Stimulated activated CD8-positive, alpha-beta memory T cell treated with anti-CD3 and anti-CD28 coated beads, Interleukin-4, amount 100 ng/mL, for 48 hours (primary cell): ENCODE data around the gene CD300LB.
A peak's percentile ranks its signal among the peaks of the same experiment; 100 is the strongest.

Experiments
- DNase-seq: peaks from one replicate; pipeline ENCODE4 v3.0.0-alpha.2; 2020

CD300LB gene

GRCh38 chr17:74488276-74488675, 43.0 kb downstream of the CD300LB start:
- DNase-seq = peak; percentile 14

GRCh38 chr17:74485841-74486240, 45.4 kb downstream of the CD300LB start:
- peak; percentile 21 for DNase-seq

DNA sequence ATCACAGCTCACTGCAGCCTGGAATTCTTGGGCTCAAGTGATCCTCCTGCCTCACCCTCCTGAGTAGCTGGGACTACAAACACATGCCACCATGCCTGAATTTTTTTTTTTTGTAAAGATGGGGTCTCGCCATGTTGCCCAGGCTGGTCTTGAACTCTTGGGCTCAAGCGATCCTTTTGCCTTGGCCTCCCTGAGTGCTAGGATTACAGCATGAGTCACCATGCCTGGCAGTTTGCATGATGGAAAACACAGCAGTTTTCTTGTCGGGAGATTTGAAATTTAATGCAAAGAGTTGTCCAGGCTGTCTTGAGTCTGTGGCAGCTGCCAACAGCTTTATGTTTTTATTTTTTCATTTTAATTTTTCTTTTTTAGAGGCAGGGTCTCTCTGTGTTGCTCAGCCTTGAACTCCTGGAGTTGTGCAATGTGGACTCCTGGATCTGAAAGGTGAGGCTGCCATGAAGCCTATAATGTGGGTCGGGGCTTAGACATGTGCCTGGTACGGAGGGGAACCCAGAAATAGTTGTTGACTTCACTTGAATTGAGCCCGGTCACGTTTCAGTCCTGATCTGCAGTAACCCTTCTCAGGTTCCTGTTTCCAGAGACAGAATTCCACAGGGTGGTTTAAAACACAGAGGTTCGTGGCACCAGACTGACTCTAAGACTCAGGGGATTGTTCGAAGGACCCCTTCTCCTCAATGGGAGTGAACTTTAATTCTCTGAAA, 46.1 kb downstream of the CD300LB start:
- peak; percentile 9 for DNase-seq

DNA sequence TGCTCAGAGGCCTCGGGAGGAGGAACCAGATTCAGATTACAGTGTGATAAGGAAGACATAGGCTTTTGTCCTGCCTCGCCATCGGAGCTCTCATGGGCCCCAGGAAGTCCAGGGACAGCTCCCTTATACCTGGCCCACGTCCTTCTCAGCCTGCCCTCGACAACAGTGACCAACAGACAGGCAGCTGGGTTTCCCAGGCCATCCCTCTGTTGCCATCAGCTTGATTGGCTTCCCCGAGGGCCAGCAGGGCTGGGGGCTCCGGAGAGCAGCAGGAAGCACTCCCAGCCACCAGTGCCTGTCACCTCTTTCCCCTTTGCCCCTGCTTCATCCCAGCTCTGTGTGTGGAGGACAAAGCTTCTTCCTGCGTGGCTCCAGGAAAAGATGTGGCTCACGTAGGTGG, 47.2 kb downstream of the CD300LB start:
- no peak for DNase-seq

- DNase-seq = no peak
Measured at GRCh38 chr17:74481621-74482020, 49.7 kb downstream of the CD300LB start.

DNA sequence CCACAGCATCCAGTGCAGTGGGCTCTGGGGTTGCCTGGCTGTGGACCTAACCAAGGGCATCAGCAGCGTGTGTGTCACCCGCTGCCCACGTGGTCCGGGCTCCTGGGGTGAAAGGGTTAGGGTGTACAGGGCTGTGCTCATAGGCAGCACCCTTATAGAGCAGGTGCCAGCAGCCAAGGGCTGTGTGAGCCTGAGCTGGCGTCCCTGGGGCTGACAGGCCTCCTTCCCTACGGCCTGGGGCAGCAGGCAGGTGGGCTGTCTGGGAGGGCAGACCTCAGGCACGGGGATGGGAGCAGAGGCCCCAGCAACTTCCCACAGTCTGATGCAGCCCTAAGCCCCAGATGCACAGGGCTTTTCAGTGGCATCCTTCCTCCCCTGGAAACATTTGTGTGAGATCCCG, 51.0 kb downstream of the CD300LB start:
- no peak for DNase-seq

DNA sequence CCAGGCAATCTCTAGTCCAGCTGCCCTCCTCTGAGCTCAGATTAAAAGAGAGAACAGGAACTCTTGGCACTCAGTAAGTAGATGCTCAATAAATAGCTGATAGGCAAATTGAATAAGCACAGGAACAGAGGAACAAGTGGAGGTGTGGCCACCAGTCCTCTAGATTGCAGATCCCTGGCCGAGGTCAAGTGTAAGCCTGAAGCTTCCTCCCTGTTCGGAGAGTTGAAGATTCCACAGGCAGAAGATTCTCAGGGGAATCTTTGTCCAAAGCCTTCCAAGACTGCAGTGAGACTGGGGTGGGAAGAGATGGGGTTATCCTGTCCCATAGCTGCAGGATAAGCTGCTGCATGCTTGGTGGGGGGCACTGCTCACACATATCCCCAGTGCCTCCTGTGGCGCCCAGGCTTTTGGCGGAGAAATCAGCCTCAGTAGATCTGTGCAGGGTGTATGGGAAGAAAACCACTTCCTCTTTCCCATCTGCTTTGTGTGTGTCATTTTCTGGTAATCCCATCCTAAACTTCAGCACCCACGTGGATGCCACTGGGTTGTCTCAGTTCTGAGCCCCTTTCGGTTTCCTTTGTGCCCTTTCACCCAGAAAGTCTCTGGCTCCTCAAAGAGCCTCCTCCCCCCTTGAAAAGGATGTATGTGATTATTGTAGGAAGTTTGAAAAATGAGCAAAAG, 52.7 kb downstream of the CD300LB start:
- peak; percentile 62 for DNase-seq

GRCh38 chr17:74477411-74477810, 53.9 kb downstream of the CD300LB start:
- no peak for DNase-seq

- DNase-seq = no peak
Measured at GRCh38 chr17:74475189-74475588, 56.1 kb downstream of the CD300LB start.

DNA sequence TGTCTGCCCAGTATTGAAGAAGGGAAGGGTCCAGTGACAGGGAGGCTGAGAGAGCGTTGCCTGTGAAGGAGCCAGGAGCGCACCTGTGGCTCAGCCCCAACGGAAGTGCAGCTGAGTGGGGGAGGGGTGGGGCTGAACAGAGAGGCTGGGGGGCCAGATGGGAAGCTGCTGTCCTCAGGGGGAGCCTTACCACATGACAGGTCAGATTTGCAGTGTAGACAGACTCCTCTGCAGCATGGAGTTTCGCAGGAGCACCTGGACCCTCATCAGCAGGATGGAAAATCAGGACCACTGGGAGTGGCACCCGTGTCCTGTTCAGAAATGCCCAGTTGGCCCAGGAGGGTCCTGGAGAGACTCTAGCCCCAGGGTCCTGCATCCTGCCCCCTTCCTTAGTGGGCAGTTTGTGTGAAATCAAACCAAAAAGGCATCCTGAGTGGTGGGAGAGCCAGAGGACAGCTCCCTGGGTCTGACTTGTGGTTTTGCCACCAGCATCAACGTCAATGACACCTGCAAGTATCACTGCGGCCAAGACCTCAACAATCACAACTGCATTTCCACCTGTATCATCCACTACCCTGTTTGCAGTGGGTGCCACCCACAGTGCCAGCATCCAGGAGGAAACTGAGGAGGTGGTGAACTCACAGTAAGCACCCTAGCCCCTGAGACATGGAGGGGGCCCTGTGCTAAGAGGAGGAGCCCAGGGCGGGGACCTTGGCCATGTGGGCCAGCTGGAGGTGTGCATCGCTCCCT, 57.1 kb downstream of the CD300LB start:
- no peak for DNase-seq

- no peak for DNase-seq
Measured at GRCh38 chr17:74473294-74473693, 58.0 kb downstream of the CD300LB start.

GRCh38 chr17:74472890-74473289, 58.4 kb downstream of the CD300LB start:
- DNase-seq = no peak

- DNase-seq = no peak
Measured at GRCh38 chr17:74471341-74471740, 59.9 kb downstream of the CD300LB start.
